GM23338 (cell line): Measurements from ENCODE around the gene TRIM15.

Experiments used
- CREB1 ChIP-seq: fragments of 250-450 bp; sonication (Bioruptor Pico); IDR thresholded peaks from 2 replicates; pipeline ENCODE4 v1.5.0; 2020; ENCODE audit warnings: low read depth, mild to moderate bottlenecking, moderate library complexity
- EZH2 ChIP-seq: fragments of 200-600 bp; sonication (generic); IDR thresholded peaks from one replicate; pipeline ENCODE4 v1.8.0; 2017; ENCODE audit warnings: antibody characterized with exemption, mild to moderate bottlenecking, low read depth; ENCODE audit not compliant: unreplicated experiment
- TF ChIP-seq, protein P1 (sequence below), 2 experiments: fragments of 200-600 bp in 1 of 2; sonication (generic) in 1 of 2; conservative IDR thresholded peaks; 2 replicates each; pipeline versions ENCODE4 v1.5.1 to v1.6.1; 2016 to 2017; ENCODE audit warnings: antibody characterized with exemption in 2 of 2, low read depth in 2 of 2, mild to moderate bottlenecking in 2 of 2, moderate library complexity in 1 of 2
- TF ChIP-seq, protein P2 (sequence below): IDR thresholded peaks from one replicate; pipeline ENCODE4 v1.6.1; 2018; ENCODE audit warnings: antibody characterized with exemption; ENCODE audit not compliant: unreplicated experiment

DNA sequence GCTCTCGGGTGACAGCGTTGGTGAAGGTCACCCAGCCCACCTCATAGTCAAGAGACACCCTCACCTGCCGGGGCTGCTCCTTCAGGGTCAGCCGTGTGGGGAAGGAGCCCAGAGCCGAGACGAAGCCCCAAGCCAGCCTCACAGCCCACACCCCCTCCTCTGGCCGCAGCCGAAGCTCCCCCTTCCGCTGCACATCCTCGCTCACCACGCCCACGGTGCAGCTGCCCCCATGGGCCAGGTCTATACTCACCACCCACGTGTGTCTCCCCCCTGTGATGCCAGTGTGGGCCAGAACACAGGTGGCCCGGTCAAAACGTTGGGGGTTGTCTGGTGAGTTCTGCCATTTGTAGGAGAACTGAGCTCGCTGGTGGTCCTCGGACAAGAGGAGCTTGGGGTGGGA is 9.3 kb upstream of the TRIM15 start:
- no peak for TF ChIP-seq EZH2
- TF ChIP-seq, protein P1, sequence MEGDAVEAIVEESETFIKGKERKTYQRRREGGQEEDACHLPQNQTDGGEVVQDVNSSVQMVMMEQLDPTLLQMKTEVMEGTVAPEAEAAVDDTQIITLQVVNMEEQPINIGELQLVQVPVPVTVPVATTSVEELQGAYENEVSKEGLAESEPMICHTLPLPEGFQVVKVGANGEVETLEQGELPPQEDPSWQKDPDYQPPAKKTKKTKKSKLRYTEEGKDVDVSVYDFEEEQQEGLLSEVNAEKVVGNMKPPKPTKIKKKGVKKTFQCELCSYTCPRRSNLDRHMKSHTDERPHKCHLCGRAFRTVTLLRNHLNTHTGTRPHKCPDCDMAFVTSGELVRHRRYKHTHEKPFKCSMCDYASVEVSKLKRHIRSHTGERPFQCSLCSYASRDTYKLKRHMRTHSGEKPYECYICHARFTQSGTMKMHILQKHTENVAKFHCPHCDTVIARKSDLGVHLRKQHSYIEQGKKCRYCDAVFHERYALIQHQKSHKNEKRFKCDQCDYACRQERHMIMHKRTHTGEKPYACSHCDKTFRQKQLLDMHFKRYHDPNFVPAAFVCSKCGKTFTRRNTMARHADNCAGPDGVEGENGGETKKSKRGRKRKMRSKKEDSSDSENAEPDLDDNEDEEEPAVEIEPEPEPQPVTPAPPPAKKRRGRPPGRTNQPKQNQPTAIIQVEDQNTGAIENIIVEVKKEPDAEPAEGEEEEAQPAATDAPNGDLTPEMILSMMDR (conservative IDR thresholded peaks at IDR 0.05; ENCODE audit: low read depth in 2 of 2): no peak
- TF ChIP-seq, protein P2, sequence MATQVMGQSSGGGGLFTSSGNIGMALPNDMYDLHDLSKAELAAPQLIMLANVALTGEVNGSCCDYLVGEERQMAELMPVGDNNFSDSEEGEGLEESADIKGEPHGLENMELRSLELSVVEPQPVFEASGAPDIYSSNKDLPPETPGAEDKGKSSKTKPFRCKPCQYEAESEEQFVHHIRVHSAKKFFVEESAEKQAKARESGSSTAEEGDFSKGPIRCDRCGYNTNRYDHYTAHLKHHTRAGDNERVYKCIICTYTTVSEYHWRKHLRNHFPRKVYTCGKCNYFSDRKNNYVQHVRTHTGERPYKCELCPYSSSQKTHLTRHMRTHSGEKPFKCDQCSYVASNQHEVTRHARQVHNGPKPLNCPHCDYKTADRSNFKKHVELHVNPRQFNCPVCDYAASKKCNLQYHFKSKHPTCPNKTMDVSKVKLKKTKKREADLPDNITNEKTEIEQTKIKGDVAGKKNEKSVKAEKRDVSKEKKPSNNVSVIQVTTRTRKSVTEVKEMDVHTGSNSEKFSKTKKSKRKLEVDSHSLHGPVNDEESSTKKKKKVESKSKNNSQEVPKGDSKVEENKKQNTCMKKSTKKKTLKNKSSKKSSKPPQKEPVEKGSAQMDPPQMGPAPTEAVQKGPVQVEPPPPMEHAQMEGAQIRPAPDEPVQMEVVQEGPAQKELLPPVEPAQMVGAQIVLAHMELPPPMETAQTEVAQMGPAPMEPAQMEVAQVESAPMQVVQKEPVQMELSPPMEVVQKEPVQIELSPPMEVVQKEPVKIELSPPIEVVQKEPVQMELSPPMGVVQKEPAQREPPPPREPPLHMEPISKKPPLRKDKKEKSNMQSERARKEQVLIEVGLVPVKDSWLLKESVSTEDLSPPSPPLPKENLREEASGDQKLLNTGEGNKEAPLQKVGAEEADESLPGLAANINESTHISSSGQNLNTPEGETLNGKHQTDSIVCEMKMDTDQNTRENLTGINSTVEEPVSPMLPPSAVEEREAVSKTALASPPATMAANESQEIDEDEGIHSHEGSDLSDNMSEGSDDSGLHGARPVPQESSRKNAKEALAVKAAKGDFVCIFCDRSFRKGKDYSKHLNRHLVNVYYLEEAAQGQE: no peak
- no peak for TF ChIP-seq CREB1 (CRISPR knock-in tag)
